ENCODE data around the gene HEXIM1.

- no peak for TF ChIP-seq CTCF (IDR thresholded peaks at IDR 0.05)
- no peak for TF ChIP-seq POLR2A (IDR thresholded peaks at IDR 0.05)
These were observed 12.4 kb downstream of the HEXIM1 start for GRCh38 chr17:45160447-45161287.

Data from lower leg skin (tissue), 3 donors.